ENCODE data around the gene KLHL7.

GRCh38 chr7:23120106-23120505, 14.5 kb downstream of the KLHL7 start:
- TF ChIP-seq POLR2AphosphoS5 (IDR thresholded peaks at IDR 0.05): no peak
- no peak for TF ChIP-seq CTCF (IDR thresholded peaks at IDR 0.05)
- no peak for TF ChIP-seq POLR2A (IDR thresholded peaks at IDR 0.05)
- no peak for TF ChIP-seq EP300 (IDR thresholded peaks at IDR 0.05)
